ENCODE results near the gene SORL1. TPM values are rescaled to one million over a fixed set of nuclear protein-coding genes. Genes with fewer than 3 reads are reported as not detected.
A peak's percentile ranks its signal among the peaks of the same experiment; 100 is the strongest.

The SORL1 gene
- total and polyA plus RNA-seq, 2 experiments from 2014 or later, result 0.26 to 0.54 TPM

DNA sequence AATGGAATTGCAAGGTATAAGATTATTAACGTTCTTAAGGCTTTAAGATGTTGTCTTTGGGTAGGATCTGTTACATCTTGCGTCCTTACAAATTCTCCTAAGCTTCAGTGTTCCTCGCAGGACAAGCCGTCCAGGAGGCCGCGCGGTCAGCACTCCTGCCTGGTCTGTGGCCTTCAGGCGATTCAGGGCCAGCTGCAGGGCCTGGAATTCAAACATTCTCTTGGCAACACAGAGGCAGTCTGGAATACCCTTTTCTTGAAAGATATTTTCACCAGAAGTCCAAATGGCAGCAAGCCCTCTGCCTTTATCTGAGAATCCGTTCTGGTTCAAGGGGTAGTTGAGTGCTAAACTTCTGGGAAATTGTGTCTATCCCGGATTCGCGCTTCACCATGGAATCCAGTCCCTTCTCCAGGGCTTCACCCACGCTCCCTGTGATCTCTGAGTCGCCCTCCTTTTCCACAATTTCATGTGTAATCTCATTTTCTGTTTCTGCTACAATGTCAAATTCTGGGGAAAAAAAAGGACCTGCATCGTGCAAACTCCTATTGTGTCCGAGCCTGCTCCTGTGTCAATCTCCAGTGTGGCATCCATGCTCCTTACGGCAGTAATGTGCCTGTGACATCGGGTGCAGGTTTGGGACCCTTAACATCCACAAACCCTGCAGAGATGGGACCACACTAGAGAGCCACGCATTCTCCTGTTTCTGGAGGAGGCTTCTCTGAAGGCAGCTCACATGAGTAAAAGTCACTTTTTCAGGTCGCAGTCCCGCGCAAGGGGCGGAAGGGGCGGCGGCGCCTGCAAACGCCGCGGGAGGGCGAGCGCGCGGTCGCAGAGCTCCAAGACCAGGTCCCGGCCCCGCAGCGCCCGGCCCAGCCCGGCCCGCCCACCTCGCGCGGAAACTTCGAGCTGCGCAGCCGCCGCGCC, 25.4 kb upstream of the SORL1 start:
- Histone ChIP-seq H3K27ac (no peak overlapping the region), H3F3A (ENCODE audit: insufficient read depth) (no peaks in the 10 kb centered on the region), H3K27me3 (replicated peaks; ENCODE audit: insufficient read depth) (peaks cover 46% of the 10 kb centered on the region), H3K9ac (no peak overlapping the region), H3K4me2 (ENCODE audit: unreplicated experiment) (peak overlapping the region; percentile 49), H3K4me1 (ENCODE audit: insufficient read depth) (no peaks in the 10 kb centered on the region), H3K9me3 (ENCODE audit: low read depth) (no peaks in the 10 kb centered on the region), H4K20me1 (ENCODE audit: insufficient read depth) (no peaks in the 10 kb centered on the region), H3K9me2 (ENCODE audit: insufficient read depth) (no peaks in the 10 kb centered on the region), H3K4me3 (peak overlapping the region; percentile 28), H3K36me3 (ENCODE audit: low read depth) (no peaks in the 10 kb centered on the region), H3K79me2 (ENCODE audit: insufficient read depth) (no peaks in the 10 kb centered on the region), H2AFZ (peak overlapping the region; percentile 70)
- DNase-seq, result peak; percentile 45
- in situ Hi-C loops (cut with MboI), result no loop called here
- TF ChIP-seq EZH2phosphoT487 (IDR thresholded peaks at IDR 0.05; ENCODE audit: insufficient read depth, low read depth), result no peak
- no peak for TF ChIP-seq EZH2 (IDR thresholded peaks at IDR 0.05; ENCODE audit: insufficient read depth, poor library complexity, severe bottlenecking)
- 34 to 44% methylated on average over 28 to 36 of the region's 48 CpGs for WGBS, 2 experiments (ENCODE audit: low coverage in 1 of 2, low lambda C conversion rate in 2 of 2, missing lambda C conversion rate in 2 of 2)

DNA sequence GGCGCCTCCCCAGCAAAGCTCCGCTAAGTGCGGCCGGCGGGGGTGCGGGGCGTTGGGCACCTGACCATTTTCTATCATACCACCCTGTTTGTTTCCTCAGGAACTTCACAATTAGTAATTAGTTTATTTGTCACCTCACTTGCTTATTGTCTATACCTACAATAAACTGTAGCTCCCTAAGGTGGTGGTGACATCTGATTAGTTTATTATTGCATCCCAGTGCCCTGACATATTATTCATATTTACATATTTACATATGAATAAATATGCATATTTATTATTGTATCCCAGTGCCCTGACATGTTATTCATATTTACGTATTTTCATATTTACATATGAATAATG, 24.7 kb upstream of the SORL1 start:
- H3K27me3 ChIP-seq (replicated peaks; ENCODE audit: insufficient read depth), result peaks cover 44% of the 10 kb centered on the region
- peak overlapping the region; percentile 28 for H3K4me3 ChIP-seq
- H3K4me1 ChIP-seq (ENCODE audit: insufficient read depth), result no peaks in the 10 kb centered on the region
- H3K27ac ChIP-seq, result no peak overlapping the region
- no peak for DNase-seq
- H3K79me2 ChIP-seq (ENCODE audit: insufficient read depth), result no peaks in the 10 kb centered on the region
- no peak overlapping the region for H3K9ac ChIP-seq
- in situ Hi-C loops (cut with MboI), result no loop called here
- no peaks in the 10 kb centered on the region for H3K9me2 ChIP-seq (ENCODE audit: insufficient read depth)
- no peaks in the 10 kb centered on the region for H3K36me3 ChIP-seq (ENCODE audit: low read depth)
- H3K4me2 ChIP-seq (ENCODE audit: unreplicated experiment), result peak overlapping the region; percentile 49
- H2AFZ ChIP-seq, result no peak overlapping the region
- TF ChIP-seq EZH2phosphoT487 (IDR thresholded peaks at IDR 0.05; ENCODE audit: insufficient read depth, low read depth), result no peak
- H3K9me3 ChIP-seq (ENCODE audit: low read depth), result no peaks in the 10 kb centered on the region
- H3F3A ChIP-seq (ENCODE audit: insufficient read depth), result no peaks in the 10 kb centered on the region
- WGBS, 2 experiments (ENCODE audit: low coverage in 1 of 2, low lambda C conversion rate in 2 of 2, missing lambda C conversion rate in 2 of 2), result 15 to 18% methylated on average over 7 to 8 of the region's 8 CpGs
- no peaks in the 10 kb centered on the region for H4K20me1 ChIP-seq (ENCODE audit: insufficient read depth)

DNA sequence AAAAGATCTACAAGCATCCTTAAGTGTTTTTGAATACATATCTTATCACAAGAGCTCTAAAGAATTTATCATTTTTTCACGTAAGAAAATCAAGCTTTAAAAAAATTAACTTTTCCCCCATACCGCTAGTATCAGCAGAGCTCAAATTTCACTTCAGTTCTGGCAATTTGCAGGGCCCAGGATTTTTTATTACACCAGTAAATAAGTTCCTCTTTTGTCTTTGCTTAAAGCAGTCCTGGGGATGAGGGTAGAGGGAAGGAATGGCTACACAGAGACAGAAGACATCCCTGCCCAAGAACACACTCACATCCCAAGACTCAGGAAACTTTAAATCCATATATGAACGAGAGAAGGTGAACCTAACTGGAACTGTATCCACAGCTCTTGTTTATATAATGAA, 22.6 kb upstream of the SORL1 start:
- Histone ChIP-seq H3F3A (ENCODE audit: insufficient read depth) (no peaks in the 10 kb centered on the region), H3K79me2 (ENCODE audit: insufficient read depth) (no peaks in the 10 kb centered on the region), H3K9me3 (ENCODE audit: low read depth) (no peaks in the 10 kb centered on the region), H3K9ac (no peak overlapping the region), H3K4me1 (ENCODE audit: insufficient read depth) (no peaks in the 10 kb centered on the region), H3K9me2 (ENCODE audit: insufficient read depth) (no peaks in the 10 kb centered on the region), H3K27me3 (replicated peaks; ENCODE audit: insufficient read depth) (peaks cover 58% of the 10 kb centered on the region), H4K20me1 (ENCODE audit: insufficient read depth) (no peaks in the 10 kb centered on the region), H2AFZ (no peak overlapping the region), H3K36me3 (ENCODE audit: low read depth) (no peaks in the 10 kb centered on the region), H3K4me3 (no peak overlapping the region), H3K4me2 (ENCODE audit: unreplicated experiment) (no peak overlapping the region), H3K27ac (no peak overlapping the region)
- 31 to 40% methylated on average over 3 of the region's 3 CpGs for WGBS, 2 experiments (ENCODE audit: low coverage in 1 of 2, low lambda C conversion rate in 2 of 2, missing lambda C conversion rate in 2 of 2)
- no peak for DNase-seq
- in situ Hi-C loops (cut with MboI), result no loop called here
- TF ChIP-seq EZH2 (IDR thresholded peaks at IDR 0.05; ENCODE audit: insufficient read depth, poor library complexity, severe bottlenecking) (no peak), EZH2phosphoT487 (IDR thresholded peaks at IDR 0.05; ENCODE audit: insufficient read depth, low read depth) (no peak)

DNA sequence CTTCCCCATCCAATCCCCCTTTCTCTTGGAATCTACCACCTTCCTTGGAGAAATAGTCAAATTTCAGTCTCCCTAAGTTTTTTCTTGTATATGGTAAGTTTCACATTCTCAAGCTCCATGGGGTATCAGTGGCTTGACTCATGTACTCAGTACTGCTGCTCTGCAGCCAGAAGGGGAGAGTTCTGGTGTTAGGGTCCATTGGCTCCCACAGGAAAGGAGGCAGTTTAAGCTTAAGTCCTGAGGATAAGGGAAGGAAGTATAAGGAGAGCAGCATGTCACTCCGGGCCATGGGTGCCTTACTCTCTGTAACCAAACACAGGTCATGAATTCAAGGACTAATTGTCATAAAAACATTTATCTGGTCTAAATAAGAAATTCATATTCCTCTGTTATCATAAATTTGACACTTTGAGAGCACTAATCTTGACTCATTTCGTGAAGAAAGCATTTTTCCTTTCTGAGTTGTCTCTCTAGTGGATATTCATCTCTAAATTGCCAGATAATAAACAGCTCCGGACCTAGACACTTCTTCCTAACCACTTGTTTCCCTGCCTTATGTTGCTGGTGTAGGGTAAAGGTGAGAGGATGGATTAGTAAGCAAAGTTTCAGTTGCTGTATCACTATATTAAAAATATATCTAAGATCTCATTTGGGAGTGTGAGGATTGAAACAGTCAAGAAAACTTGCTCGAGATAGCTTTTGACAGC, 20.1 kb upstream of the SORL1 start:
- Histone ChIP-seq H2AFZ (no peak overlapping the region), H3K4me3 (no peak overlapping the region), H3K9ac (no peak overlapping the region), H3K9me2 (ENCODE audit: insufficient read depth) (no peaks in the 10 kb centered on the region), H3F3A (ENCODE audit: insufficient read depth) (no peaks in the 10 kb centered on the region), H4K20me1 (ENCODE audit: insufficient read depth) (no peaks in the 10 kb centered on the region), H3K4me1 (ENCODE audit: insufficient read depth) (no peaks in the 10 kb centered on the region), H3K9me3 (ENCODE audit: low read depth) (no peaks in the 10 kb centered on the region), H3K4me2 (ENCODE audit: unreplicated experiment) (no peak overlapping the region), H3K79me2 (ENCODE audit: insufficient read depth) (no peaks in the 10 kb centered on the region), H3K27me3 (replicated peaks; ENCODE audit: insufficient read depth) (peaks cover 62% of the 10 kb centered on the region), H3K27ac (no peak overlapping the region), H3K36me3 (ENCODE audit: low read depth) (no peaks in the 10 kb centered on the region)
- no peak for TF ChIP-seq EZH2phosphoT487 (IDR thresholded peaks at IDR 0.05; ENCODE audit: insufficient read depth, low read depth)
- no peak for TF ChIP-seq EZH2 (IDR thresholded peaks at IDR 0.05; ENCODE audit: insufficient read depth, poor library complexity, severe bottlenecking)
- in situ Hi-C loops (cut with MboI), result no loop called here
- 58 to 65% methylated on average over 4 of the region's 4 CpGs for WGBS, 2 experiments (ENCODE audit: low coverage in 1 of 2, low lambda C conversion rate in 2 of 2, missing lambda C conversion rate in 2 of 2)
- no peak for DNase-seq

Data from GM23248 (cell line).